Measurements from ENCODE around the gene SND1. TPM values are rescaled to one million over a fixed set of nuclear protein-coding genes. Genes with fewer than 3 reads are reported as not detected.

Gene SND1
- total RNA-seq, 3 donors from 2014 or later: 83.5 to 131 (median 120) TPM

DNA sequence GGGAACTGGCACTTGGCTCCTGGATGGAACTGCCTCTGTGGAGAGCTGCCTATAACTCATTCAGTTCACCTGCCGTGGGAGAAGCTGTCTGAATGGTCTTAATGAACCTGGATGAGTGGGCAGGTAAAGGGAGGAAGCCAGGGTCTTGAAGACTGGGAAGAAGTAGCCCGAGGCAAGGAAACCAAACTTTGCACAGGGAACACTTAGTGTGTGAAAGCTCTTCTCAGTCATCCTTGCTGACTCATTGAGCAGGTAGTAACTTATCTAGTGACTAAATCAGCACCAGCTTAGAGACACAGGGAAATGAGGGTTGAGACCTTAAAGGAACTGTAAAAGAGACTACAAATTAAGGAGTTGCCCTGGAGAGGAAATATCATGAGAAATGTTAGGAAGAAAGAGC lies 369.4 kb downstream of the SND1 start:
- no peaks in the 10 kb centered on the region for H3K36me3 ChIP-seq
- intact Hi-C loops (cut with DNase I; ENCODE audit: low total_unique reads): no loop called here
- peaks cover 5 to 9% of the 10 kb centered on the region in 2 donors for H3K4me1 ChIP-seq
- H3K27ac ChIP-seq: no peak overlapping the region
- H3K27me3 ChIP-seq: no peaks in the 10 kb centered on the region
- no peaks in the 10 kb centered on the region for H3K9me3 ChIP-seq
- no peak for DNase-seq (ENCODE audit: low spot score in 2 of 2)
- no peak overlapping the region for H3K4me3 ChIP-seq
- TF ChIP-seq POLR2AphosphoS5 (IDR thresholded peaks at IDR 0.05) (no peak), POLR2A (IDR thresholded peaks at IDR 0.05) (no peak)
- TF ChIP-seq, protein P1, sequence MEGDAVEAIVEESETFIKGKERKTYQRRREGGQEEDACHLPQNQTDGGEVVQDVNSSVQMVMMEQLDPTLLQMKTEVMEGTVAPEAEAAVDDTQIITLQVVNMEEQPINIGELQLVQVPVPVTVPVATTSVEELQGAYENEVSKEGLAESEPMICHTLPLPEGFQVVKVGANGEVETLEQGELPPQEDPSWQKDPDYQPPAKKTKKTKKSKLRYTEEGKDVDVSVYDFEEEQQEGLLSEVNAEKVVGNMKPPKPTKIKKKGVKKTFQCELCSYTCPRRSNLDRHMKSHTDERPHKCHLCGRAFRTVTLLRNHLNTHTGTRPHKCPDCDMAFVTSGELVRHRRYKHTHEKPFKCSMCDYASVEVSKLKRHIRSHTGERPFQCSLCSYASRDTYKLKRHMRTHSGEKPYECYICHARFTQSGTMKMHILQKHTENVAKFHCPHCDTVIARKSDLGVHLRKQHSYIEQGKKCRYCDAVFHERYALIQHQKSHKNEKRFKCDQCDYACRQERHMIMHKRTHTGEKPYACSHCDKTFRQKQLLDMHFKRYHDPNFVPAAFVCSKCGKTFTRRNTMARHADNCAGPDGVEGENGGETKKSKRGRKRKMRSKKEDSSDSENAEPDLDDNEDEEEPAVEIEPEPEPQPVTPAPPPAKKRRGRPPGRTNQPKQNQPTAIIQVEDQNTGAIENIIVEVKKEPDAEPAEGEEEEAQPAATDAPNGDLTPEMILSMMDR (IDR thresholded peaks at IDR 0.05): no peak

DNA sequence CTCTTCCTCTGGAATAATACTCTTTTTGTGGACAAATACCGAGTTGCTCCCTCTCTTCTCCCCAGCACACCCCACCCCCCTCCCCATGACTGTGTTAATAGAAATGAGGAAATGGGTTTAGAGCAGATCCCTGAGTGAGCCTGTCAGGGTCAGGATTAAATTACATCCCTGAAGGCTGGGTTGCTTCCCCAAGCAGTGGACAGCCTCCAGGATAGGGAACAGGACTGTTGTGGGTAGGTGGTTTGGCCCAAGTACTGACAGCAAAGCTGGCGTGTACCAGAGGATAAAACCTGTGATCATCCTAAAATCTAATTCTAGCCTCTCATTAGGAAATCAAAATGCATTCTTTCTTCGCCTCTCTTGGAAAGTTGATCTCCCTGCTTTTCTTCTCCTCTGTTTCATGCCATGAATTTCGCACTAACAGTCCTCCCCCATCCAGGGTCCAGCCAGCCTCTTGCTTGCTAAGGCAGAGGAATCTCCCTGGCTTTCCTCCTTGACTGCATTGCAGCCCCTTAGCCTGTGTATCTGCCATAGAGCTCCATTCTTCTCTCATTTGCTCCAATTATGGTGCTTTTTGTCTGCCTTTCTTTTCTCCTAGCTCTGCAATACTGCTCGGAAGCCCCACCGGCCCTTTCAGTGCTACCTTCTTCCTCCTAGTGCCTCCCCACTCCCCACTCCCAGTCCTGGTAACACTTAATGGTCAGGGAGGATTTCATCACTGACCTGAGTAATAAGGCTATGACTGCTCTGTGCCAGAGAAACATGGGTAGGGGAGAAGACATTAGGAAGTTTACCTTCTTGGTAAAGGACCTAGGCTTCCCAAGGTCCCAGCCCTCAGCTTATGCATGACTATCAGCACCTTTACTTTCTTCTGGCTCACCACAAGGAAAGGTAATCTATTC lies 370.9 kb downstream of the SND1 start:
- peak overlapping the region; percentile 54 to 58 for H3K27ac ChIP-seq
- intact Hi-C loops (cut with DNase I; ENCODE audit: low total_unique reads): no loop called here
- H3K4me1 ChIP-seq: peaks cover 2 to 5% of the 10 kb centered on the region in 2 donors

DNA sequence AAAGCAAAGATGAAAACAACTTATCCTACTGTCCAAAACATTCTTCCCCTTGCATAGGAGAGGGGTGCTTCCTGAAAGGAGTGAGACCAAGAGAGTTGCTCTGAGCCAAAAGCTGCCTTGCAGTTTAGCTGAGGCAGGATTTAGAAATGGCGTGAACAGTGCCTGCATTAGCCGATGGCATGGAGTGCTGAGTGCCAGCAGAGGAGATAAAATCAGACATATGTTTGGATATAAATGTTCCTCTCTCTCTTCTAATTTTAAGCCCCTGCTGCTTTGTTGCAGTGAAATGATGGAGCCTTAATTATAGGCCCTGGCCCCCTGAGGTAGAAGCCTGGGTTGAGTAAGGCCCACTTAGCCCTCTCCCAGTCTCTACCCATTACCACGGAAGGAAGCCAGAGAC lies 372.2 kb downstream of the SND1 start:
- Histone ChIP-seq H3K27ac (no peak overlapping the region), H3K36me3 (no peaks in the 10 kb centered on the region), H3K4me3 (no peak overlapping the region), H3K9me3 (no peaks in the 10 kb centered on the region), H3K27me3 (no peaks in the 10 kb centered on the region), H3K4me1 (peaks cover 0 to 5% of the 10 kb centered on the region in 2 donors)
- intact Hi-C loops (cut with DNase I; ENCODE audit: low total_unique reads): no loop called here
- TF ChIP-seq POLR2AphosphoS5 (IDR thresholded peaks at IDR 0.05) (no peak), POLR2A (IDR thresholded peaks at IDR 0.05) (no peak)
- TF ChIP-seq, protein P1 (IDR thresholded peaks at IDR 0.05): no peak
- DNase-seq (ENCODE audit: low spot score in 2 of 2): no peak

More for the DNA sequence above, 370.9 kb downstream of the SND1 start:
- TF ChIP-seq POLR2AphosphoS5 (IDR thresholded peaks at IDR 0.05) (no peak), POLR2A (IDR thresholded peaks at IDR 0.05) (no peak)
- TF ChIP-seq, protein P1 (IDR thresholded peaks at IDR 0.05): no peak
- Histone ChIP-seq H3K4me3 (no peak overlapping the region), H3K27me3 (no peaks in the 10 kb centered on the region), H3K9me3 (no peaks in the 10 kb centered on the region), H3K36me3 (no peaks in the 10 kb centered on the region)
- DNase-seq (ENCODE audit: low spot score in 2 of 2): peak in 1 of 2 donors; percentile 38

DNA sequence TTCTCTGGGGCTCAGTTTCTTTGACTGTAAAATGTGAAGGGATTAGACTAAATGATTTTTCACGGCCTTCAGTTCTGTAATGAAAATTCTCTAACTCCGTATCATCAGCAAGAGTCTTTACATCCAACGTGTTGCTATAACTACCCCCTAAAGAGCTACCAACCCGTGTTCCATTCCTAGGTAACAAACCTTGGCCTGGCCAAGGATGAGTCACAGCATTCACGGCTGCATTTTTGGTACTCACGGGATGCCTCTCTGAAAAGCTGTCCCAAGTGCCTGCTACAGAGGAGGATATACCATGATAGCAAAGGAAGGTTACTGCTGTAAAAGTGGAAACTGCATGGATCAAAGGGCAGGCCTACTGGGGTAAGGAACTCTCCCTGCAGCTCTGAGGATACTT lies 373.4 kb downstream of the SND1 start:
- TF ChIP-seq POLR2A (IDR thresholded peaks at IDR 0.05): no peak
- TF ChIP-seq, protein P1 (IDR thresholded peaks at IDR 0.05): no peak
- Histone ChIP-seq H3K36me3 (no peaks in the 10 kb centered on the region), H3K9me3 (no peaks in the 10 kb centered on the region), H3K4me1 (peaks cover 0 to 5% of the 10 kb centered on the region in 2 donors), H3K27me3 (no peaks in the 10 kb centered on the region), H3K27ac (no peak overlapping the region), H3K4me3 (no peak overlapping the region)
- DNase-seq (ENCODE audit: low spot score in 2 of 2): no peak
- intact Hi-C loops (cut with DNase I; ENCODE audit: low total_unique reads): no loop called here

DNA sequence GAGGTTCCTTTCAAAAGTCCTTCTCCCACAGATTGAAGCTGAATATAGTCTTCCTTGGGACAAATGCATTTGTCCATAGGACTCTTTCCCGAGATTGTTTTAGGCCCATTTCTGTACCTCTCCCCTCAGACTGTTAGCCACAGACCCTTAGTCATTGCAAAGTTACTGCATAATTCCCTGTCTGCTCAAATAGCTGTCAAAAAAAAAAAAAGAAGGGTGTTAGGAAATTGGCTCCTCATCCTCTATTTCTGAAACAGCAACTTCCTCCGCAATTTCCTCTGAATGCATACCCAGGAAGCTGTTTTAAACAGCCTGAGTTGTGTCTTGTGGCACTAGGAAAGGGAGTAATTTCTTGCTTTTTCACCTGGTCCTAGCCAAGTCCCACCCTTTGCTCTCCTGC lies 373.8 kb downstream of the SND1 start:
- H3K9me3 ChIP-seq: no peaks in the 10 kb centered on the region
- H3K4me3 ChIP-seq: no peak overlapping the region
- intact Hi-C loops (cut with DNase I; ENCODE audit: low total_unique reads): no loop called here
- H3K36me3 ChIP-seq: no peaks in the 10 kb centered on the region
- H3K27ac ChIP-seq: no peak overlapping the region
- TF ChIP-seq, protein P1 (IDR thresholded peaks at IDR 0.05): no peak
- TF ChIP-seq POLR2AphosphoS5 (IDR thresholded peaks at IDR 0.05): no peak
- TF ChIP-seq POLR2A (IDR thresholded peaks at IDR 0.05): no peak
- H3K27me3 ChIP-seq: no peaks in the 10 kb centered on the region
- peaks cover 0 to 5% of the 10 kb centered on the region in 2 donors for H3K4me1 ChIP-seq
- no peak for DNase-seq (ENCODE audit: low spot score in 2 of 2)

All from breast epithelium (tissue), 4 donors.